CD4-positive, alpha-beta T cell treated with Interleukin-10 for 1 hour (primary cell): ENCODE data around the gene RNF227.
"Not testable (repeated sequence)": the region's sequence is repeated elsewhere in the genome, so short reads cannot be mapped to it uniquely, and the experiment has no call there.

Experiments used
- DNase-seq: peaks from one replicate; pipeline ENCODE4 v3.0.0-alpha.2; 2020

RNF227 gene

GRCh38 chr17:7915611-7916384, at the start of gene RNF227:
RNF227 (minus strand) TSS chr17:7916289; CDS start chr17:7916195, 94 bp downstream.
- peak; percentile 88 for DNase-seq

- no peak for DNase-seq
Measured at GRCh38 chr17:7961421-7961820, 45.3 kb upstream of the RNF227 start.

- DNase-seq: no peak
Measured at GRCh38 chr17:7959503-7960253, 43.6 kb upstream of the RNF227 start.

- DNase-seq: no peak
Measured at GRCh38 chr17:7956228-7956965, 40.3 kb upstream of the RNF227 start.

- no peak for DNase-seq
Measured at GRCh38 chr17:7955414-7956227, 39.5 kb upstream of the RNF227 start.

- DNase-seq: not testable (repeated sequence)
Measured at GRCh38 chr17:7953266-7953665, 37.2 kb upstream of the RNF227 start.

GRCh38 chr17:7951143-7951792, 35.2 kb upstream of the RNF227 start:
- peak; percentile 14 for DNase-seq

- DNase-seq: no peak
Measured at GRCh38 chr17:7950578-7950977, 34.5 kb upstream of the RNF227 start.

- DNase-seq: no peak
Measured at GRCh38 chr17:7947651-7948050, 31.6 kb upstream of the RNF227 start.

GRCh38 chr17:7946441-7946840, 30.4 kb upstream of the RNF227 start:
- no peak for DNase-seq

- no peak for DNase-seq
Measured at GRCh38 chr17:7945651-7946050, 29.6 kb upstream of the RNF227 start.

GRCh38 chr17:7944326-7944725, 28.2 kb upstream of the RNF227 start:
- DNase-seq: no peak

- DNase-seq: no peak
Measured at GRCh38 chr17:7943291-7943690, 27.2 kb upstream of the RNF227 start.

GRCh38 chr17:7940743-7941142, 24.7 kb upstream of the RNF227 start:
- DNase-seq: no peak

GRCh38 chr17:7940034-7940433, 23.9 kb upstream of the RNF227 start:
- DNase-seq: no peak

- DNase-seq: no peak
Measured at GRCh38 chr17:7935859-7936258, 19.8 kb upstream of the RNF227 start.

- peak; percentile 30 for DNase-seq
Measured at GRCh38 chr17:7932949-7933348, 16.9 kb upstream of the RNF227 start.

- no peak for DNase-seq
Measured at GRCh38 chr17:7932483-7932891, 16.4 kb upstream of the RNF227 start.

GRCh38 chr17:7931709-7932482, 15.8 kb upstream of the RNF227 start, which contains the start of the genes CNTROB and TRAPPC1:
CNTROB (plus strand) TSS chr17:7932206; CDS start chr17:7933080, 874 bp downstream.
TRAPPC1 (minus strand) TSS chr17:7931946; CDS start chr17:7931829, 117 bp downstream.
- DNase-seq: peak; percentile 100

- no peak for DNase-seq
Measured at GRCh38 chr17:7930841-7931631, 14.9 kb upstream of the RNF227 start.
